BJ (cell line): ENCODE results near the gene GPN1. TPM values are rescaled to one million over a fixed set of nuclear protein-coding genes. Genes with fewer than 3 reads are reported as not detected.

Experiments
- CTCF ChIA-PET: fragments of 350-600 bp; formaldehyde crosslinking; extraction: SDS; loops from one replicate; lab custom pipeline; 2021; ENCODE audit warnings: antibody characterized with exemption, inconsistent platforms; lab: Yijun Ruan, JAX
- POLR2A ChIA-PET: fragments of 300-600 bp; sonication (Branson Sonifier 250); formaldehyde crosslinking; extraction: SDS; loops from one replicate; lab custom pipeline; 2021; ENCODE audit warnings: antibody characterized with exemption; lab: Charles Lee
- DNase-seq: peaks from one replicate; pipeline ENCODE4 v3.0.0-alpha.2; 2011; ENCODE audit warnings: low read depth
- H3K27me3 ChIP-seq: 2 replicates; pipeline ENCODE4 v1.6.0; 2011; ENCODE audit warnings: low read length; ENCODE audit not compliant: control insufficient read depth, insufficient read depth
- H3K36me3 ChIP-seq: 2 replicates; pipeline ENCODE4 v1.5.1; 2011; ENCODE audit warnings: low read length; ENCODE audit not compliant: control insufficient read depth, insufficient read depth
- H3K4me3 ChIP-seq: 2 replicates; pipeline ENCODE4 v1.5.1; 2011; ENCODE audit warnings: low read depth, mild to moderate bottlenecking, control low read depth, low read length
- polyA plus RNA-seq: library from polyadenylated mRNA; depleted of rRNA; stranded (reverse); fragments of >200 nt; gene quantifications from 2 replicates; pipeline ENCODE4 v1.2.3, GENCODE V29; 2011
- TF ChIP-seq, protein P1 (sequence below): IDR thresholded peaks from 2 replicates; pipeline ENCODE4 v1.5.1; 2011; ENCODE audit warnings: low read depth, mild to moderate bottlenecking, control low read depth, inconsistent platforms, low read length, moderate library complexity; ENCODE audit not compliant: insufficient read depth

Gene GPN1
- polyA plus RNA-seq, 1 experiment, result 40.8 TPM

GRCh38 chr2:27661371-27661770, 32.5 kb downstream of the GPN1 start:
- Histone ChIP-seq H3K4me3 (no peak overlapping the region), H3K36me3 (peaks cover 7% of the 10 kb centered on the region), H3K27me3 (no peaks in the 10 kb centered on the region)
- no peak for DNase-seq
- CTCF ChIA-PET, result interaction anchor here (1.4 kb wide), 1 partner anchor 23 kb away, joined by 3 read pairs; no protein-coding TSS in a partner anchor
- TF ChIP-seq, protein P1, sequence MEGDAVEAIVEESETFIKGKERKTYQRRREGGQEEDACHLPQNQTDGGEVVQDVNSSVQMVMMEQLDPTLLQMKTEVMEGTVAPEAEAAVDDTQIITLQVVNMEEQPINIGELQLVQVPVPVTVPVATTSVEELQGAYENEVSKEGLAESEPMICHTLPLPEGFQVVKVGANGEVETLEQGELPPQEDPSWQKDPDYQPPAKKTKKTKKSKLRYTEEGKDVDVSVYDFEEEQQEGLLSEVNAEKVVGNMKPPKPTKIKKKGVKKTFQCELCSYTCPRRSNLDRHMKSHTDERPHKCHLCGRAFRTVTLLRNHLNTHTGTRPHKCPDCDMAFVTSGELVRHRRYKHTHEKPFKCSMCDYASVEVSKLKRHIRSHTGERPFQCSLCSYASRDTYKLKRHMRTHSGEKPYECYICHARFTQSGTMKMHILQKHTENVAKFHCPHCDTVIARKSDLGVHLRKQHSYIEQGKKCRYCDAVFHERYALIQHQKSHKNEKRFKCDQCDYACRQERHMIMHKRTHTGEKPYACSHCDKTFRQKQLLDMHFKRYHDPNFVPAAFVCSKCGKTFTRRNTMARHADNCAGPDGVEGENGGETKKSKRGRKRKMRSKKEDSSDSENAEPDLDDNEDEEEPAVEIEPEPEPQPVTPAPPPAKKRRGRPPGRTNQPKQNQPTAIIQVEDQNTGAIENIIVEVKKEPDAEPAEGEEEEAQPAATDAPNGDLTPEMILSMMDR, result no peak
- POLR2A ChIA-PET, result no interaction called here

DNA sequence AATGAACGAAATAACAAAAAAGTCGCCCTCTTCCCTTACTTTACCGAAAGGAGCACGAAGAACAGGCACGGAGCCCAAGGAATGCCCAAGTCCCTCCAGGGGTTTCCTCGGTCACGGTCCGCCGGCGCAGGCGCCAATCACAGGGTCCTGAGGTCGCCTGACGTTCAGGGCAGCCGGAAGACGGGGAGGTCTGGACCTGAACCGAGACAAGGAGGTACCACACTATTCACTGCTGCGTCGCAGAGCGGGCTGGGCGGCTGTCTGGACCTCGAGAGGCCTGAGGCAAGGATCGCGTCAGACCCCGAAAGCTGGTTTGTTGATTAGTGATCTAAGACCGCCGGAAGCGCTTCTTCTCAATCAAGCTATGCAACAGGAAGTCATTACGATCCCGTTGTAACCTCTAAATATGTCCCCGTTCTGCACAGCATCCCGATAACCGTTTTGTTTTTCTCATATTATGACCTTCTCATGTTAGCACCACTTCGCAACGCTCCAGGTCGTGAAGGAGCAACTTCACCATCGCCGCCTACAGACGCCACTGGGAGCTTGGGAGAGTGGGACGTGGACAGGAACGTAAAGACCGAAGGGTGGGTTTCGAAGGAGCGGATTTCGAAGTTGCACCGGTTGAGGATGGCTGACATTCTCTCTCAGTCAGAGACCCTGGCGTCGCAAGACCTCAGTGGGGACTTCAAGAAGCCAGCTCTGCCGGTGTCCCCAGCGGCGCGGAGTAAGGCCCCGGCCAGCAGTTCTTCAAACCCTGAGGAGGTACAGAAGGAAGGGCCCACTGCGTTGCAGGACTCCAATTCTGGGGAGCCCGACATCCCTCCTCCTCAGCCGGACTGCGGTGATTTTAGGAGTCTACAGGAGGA, 34.7 kb downstream of the GPN1 start, which contains the start of the genes SLC4A1AP and SUPT7L:
Gene SLC4A1AP (plus strand): TSS at position 605 of the 869 bp plus-strand sequence. CDS start 26 bp downstream, at position 631.
Gene SUPT7L (minus strand): TSS at position 330 of the 869 bp plus-strand sequence. CDS start 1,422 bp downstream, outside the sequence.
- CTCF ChIA-PET, result interaction anchor here (0.7 to 1.7 kb wide), 3 partner anchors 8 to 254 kb away, joined by 3 to 13 read pairs (median 3); partner anchors contain the start of gene PPM1G
- H3K27me3 ChIP-seq, result no peaks in the 10 kb centered on the region
- DNase-seq, result peak; percentile 44
- POLR2A ChIA-PET, result interaction anchor here (0.7 kb wide), 1 partner anchor 97 kb away, joined by 3 read pairs; no protein-coding TSS in a partner anchor
- peak within 1 kb of the TSS; percentile 75 for H3K4me3 ChIP-seq
- H3K36me3 ChIP-seq, result peaks cover 5% of the 10 kb centered on the region
- TF ChIP-seq, protein P1, result no peak

GRCh38 chr2:27664154-27664574, 35.3 kb downstream of the GPN1 start:
- no peaks in the 10 kb centered on the region for H3K27me3 ChIP-seq
- peak overlapping the region; percentile 75 for H3K4me3 ChIP-seq
- POLR2A ChIA-PET, result no interaction called here
- CTCF ChIA-PET, result interaction anchor here (1.7 kb wide), 1 partner anchor 19 kb away, joined by 13 read pairs; no protein-coding TSS in a partner anchor
- peaks cover 7% of the 10 kb centered on the region for H3K36me3 ChIP-seq
- DNase-seq, result no peak
- TF ChIP-seq, protein P1, result no peak; the same call in 1 of the 2 replicates

DNA sequence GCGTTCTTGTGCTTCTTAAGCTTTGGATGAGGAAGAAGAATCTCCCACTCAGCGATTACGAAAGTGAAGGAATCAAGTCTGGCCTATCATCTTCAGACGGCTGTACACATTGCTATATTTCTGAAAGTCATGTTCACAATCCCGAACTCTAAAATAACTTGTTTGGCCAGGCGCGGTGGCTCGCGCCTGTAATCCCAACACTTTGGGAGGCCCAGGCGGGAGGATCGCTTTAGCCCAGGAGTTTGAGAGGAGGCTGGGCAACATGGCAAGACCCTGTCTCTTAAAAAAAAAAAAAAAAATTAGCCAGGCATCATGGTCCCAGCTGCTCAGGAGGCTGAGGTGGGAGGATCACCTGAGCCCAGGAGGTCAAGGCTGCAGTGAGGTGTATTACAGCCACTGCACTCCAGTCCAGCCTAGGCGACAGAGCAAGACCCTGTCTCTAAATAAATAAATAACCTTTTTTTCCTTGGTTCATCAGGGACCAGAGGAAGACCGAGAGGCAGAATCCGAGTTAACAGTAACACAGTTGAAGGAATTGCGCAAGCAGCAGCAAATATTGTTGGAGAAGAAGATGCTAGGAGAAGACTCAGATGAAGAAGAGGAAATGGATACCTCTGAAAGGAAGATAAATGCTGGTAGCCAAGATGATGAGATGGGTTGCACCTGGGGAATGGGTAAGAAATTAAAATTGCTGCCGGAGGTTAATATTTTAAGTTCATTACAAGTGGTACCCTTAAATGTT, 35.9 kb downstream of the GPN1 start:
- no peak for DNase-seq
- ChIA-PET CTCF (interaction anchor here (1.7 kb wide), 1 partner anchor 19 kb away, joined by 13 read pairs; no protein-coding TSS in a partner anchor), POLR2A (no interaction called here)
- Histone ChIP-seq H3K36me3 (peaks cover 7% of the 10 kb centered on the region), H3K27me3 (no peaks in the 10 kb centered on the region), H3K4me3 (peak overlapping the region; percentile 75)
- TF ChIP-seq, protein P1, result no peak
